MG63 (cell line): ENCODE results near the gene NID1. TPM values are rescaled to one million over a fixed set of nuclear protein-coding genes. Genes with fewer than 3 reads are reported as not detected.
"Not testable (repeated sequence)": the region's sequence is repeated elsewhere in the genome, so short reads cannot be mapped to it uniquely, and the experiment has no call there.

ENCODE experiments used
- DNase-seq: peaks from one replicate; pipeline ENCODE4 v3.0.0-alpha.2; 2020
- H3K27me3 ChIP-seq: fragments of 250-450 bp; sonication (Bioruptor Pico); 2 replicates; pipeline ENCODE4 v1.5.1; 2020; ENCODE audit warnings: mild to moderate bottlenecking, moderate library complexity
- H3K36me3 ChIP-seq: fragments of 250-450 bp; sonication (Bioruptor Pico); 2 replicates; pipeline ENCODE4 v1.5.1; 2020; ENCODE audit warnings: mild to moderate bottlenecking, moderate library complexity
- H3K4me3 ChIP-seq: fragments of 250-450 bp; sonication (Bioruptor Pico); 2 replicates; pipeline ENCODE4 v1.5.1; 2020; ENCODE audit warnings: mild to moderate bottlenecking, moderate library complexity
- H3K9me3 ChIP-seq: fragments of 250-450 bp; sonication (Bioruptor Pico); 2 replicates; pipeline ENCODE4 v1.5.1; 2020; ENCODE audit warnings: mild to moderate bottlenecking, moderate library complexity
- total RNA-seq: library from RNA; depleted of rRNA; stranded (reverse); fragments of >200 nt; shearing (Covaris generic); gene quantifications from 2 replicates; pipeline ENCODE4 v1.2.3, GENCODE V29; 2014; ENCODE audit warnings: low replicate concordance; rRNA removed

Gene NID1
- total RNA-seq, 1 experiment from 2014 or later = 10.8 TPM

GRCh38 chr1:235929216-235929615 is 135.7 kb downstream of the NID1 start:
- H3K36me3 ChIP-seq = no peaks in the 10 kb centered on the region
- H3K27me3 ChIP-seq = no peaks in the 10 kb centered on the region
- DNase-seq = peak; percentile 52
- no peaks in the 10 kb centered on the region for H3K9me3 ChIP-seq
- H3K4me3 ChIP-seq = no peak overlapping the region

DNA sequence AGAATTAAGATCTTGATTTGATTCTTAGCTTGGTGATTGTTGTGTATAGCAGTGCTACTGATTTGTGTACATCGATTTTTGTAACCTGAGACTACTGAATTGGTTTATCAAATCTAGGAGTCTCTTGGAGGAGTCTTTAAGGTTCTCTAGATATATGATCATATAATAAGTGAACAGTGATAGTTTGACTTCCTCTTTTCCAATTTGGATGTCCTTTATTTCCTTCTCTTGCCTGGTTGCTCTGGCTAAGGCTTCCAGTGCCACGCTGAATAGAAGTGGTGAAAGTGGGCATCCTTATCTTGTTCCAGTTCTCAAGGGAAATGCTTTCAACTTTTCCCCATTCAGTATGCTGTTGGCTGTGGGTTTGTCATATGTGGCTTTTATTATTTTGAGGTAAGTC is 136.7 kb downstream of the NID1 start:
- H3K9me3 ChIP-seq = no peaks in the 10 kb centered on the region
- H3K36me3 ChIP-seq = no peaks in the 10 kb centered on the region
- H3K4me3 ChIP-seq = no peak overlapping the region
- no peak for DNase-seq
- no peaks in the 10 kb centered on the region for H3K27me3 ChIP-seq

GRCh38 chr1:235927551-235927950 is 137.3 kb downstream of the NID1 start:
- not testable (repeated sequence) for H3K27me3 ChIP-seq, H3K9me3 ChIP-seq, H3K4me3 ChIP-seq, H3K36me3 ChIP-seq, DNase-seq

Other genes starting within 250 kb of the NID1 start
- 7.0 and 7.8 TPM in 2 replicates for gene LYST, start 198.2 kb downstream of the NID1 start, total RNA-seq
- gene GPR137B, start 77.4 kb upstream of the NID1 start, total RNA-seq = 1.3 and 4.0 TPM in 2 replicates
- gene ERO1B, start 216.9 kb upstream of the NID1 start, total RNA-seq = 0.40 and 0.86 TPM in 2 replicates